NCI-H128 (cell line): Measurements from ENCODE around the gene ARHGEF33.
"Not testable (repeated sequence)": the region's sequence is repeated elsewhere in the genome, so short reads cannot be mapped to it uniquely, and the experiment has no call there.

Experiments used
- DNase-seq: peaks from one replicate; lab custom pipeline; 2025; ENCODE audit not compliant: unreplicated experiment; lab: John Stamatoyannopoulos, UW

ARHGEF33 gene

GRCh38 chr2:38907743-38908562 is 18.3 kb downstream of the ARHGEF33 start:
- DNase-seq, result no peak

DNA sequence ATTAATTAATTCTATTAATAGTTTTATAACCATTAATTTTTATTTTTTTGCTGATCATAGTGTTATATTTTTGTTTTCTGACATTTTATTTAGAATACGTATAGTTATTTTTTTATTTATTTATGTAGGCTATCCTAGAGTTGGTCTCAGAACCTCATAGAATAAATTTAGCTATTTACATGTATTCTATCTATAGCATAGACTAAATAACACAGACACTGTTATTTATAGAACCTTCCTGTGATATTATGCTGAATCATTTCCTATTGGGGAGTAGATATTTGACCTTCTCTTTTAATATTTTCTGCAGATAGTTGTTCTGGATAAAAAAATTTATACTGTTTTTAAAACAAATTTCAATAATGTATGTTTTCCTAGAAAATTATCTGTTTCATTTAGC is 20.2 kb downstream of the ARHGEF33 start:
- no peak for DNase-seq

GRCh38 chr2:38911191-38911590 is 21.5 kb downstream of the ARHGEF33 start:
- no peak for DNase-seq

GRCh38 chr2:38912619-38913018 is 22.9 kb downstream of the ARHGEF33 start:
- no peak for DNase-seq

- no peak for DNase-seq
Measured at GRCh38 chr2:38922389-38922788, 32.7 kb downstream of the ARHGEF33 start.

- no peak for DNase-seq
Measured at GRCh38 chr2:38922902-38923301, 33.2 kb downstream of the ARHGEF33 start.

- DNase-seq, result no peak
Measured at GRCh38 chr2:38925982-38926381, 36.3 kb downstream of the ARHGEF33 start.

DNA sequence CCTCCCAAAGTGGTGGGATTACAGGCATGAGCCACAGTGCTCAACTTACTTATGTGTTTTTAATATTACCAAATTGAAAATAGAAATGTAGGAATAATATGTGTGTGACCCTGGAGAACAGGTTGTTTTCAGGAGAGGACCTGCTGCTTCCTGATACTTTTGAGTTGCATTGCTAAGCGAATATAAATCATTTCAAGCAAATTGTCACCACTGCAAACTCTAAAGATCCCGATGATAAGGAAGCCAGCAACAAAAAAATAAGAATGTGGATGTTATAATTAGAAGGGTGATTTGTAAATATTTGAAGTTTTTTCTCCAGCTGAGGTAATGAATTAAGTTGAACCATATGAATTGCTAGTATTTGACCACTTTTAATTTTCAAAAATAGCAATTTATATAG is 40.9 kb downstream of the ARHGEF33 start:
- no peak for DNase-seq

- no peak for DNase-seq
Measured at GRCh38 chr2:38932586-38932985, 42.9 kb downstream of the ARHGEF33 start.

DNA sequence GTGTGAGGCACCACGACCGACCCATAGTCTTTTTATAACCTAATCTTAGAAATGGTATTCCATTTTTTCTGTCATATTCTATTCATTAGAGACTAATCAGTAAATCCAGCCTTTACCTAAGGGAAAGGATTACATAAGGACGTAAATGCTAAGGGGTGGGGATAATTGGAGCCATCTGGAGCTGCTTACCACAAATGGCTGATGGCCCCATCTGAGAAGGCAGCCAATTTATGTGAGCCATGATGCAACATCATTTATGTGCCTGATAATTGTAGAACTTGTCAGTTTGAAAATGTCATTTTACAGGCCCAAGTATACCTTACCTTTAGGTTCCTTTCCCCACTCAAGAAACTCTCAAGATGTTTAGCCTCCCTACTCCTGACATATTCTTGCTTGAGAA is 44.0 kb downstream of the ARHGEF33 start:
- DNase-seq, result no peak

- DNase-seq, result no peak
Measured at GRCh38 chr2:38934742-38935141, 45.1 kb downstream of the ARHGEF33 start.

DNA sequence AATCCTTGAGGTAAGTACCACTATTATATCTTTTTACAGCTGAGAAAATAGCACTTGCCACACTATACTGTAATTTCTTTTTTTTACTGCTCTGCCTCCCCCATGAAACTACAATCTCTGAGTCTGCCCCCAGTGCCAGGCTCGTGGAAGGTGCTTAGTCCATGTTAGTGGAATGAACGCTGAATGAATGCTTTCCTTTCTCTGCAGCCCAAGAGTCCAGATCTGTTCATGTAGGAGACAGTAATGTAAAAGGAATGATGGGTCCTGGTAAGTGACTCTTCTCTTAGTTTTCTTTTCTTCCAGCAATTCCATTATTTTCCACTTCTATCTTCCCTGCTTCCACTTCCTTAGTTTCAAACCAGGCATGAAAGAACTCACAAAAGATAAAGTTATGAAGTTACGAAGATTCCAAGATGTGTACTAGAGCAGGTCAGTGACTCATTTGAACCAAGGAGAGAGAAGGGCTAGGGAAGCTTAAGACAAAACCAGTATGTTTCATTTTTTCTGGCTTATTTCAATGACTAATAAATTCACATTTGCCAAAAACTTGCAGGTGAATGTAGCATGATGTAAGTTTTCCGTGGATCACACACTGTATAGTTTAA is 46.0 kb downstream of the ARHGEF33 start:
- no peak for DNase-seq

GRCh38 chr2:38936516-38936915 is 46.8 kb downstream of the ARHGEF33 start:
- not testable (repeated sequence) for DNase-seq

DNA sequence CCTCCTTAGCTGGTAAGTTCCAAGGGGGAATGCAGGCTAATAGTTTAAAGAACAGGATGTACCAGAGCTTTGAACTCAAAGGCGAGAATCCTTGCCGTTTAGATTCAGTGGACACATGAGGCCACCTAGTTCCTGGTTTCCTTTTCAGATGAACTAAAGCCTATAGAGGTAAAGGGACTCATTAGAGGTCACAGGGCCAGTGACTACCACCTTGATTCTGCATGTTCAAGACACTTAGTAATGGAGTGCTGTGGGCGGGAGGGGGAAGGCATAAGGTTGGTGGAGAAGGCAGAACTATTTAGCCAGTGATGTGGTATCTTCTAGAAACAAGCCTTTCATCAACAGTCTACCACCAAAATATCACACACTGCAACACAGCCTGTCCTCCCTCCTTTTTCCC is 47.9 kb downstream of the ARHGEF33 start:
- no peak for DNase-seq

DNA sequence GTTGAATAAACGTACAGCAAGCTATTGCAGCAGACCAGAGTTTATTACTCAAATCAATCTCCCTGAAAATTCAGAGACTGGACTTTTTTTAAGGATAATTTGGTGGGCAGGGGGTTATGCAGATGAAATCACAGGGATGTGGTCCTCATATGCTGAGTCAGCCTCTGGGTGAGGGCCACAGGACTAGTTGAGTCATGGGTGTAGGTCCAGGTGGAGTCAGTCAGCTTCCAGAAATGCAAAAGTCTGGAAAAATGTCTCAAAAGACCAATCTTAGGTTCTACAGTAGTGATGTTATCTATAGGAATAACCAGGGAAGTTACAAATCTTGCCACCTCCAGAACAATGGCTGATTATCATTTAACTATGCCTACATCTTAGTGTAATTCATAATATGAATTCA is 51.1 kb downstream of the ARHGEF33 start:
- DNase-seq, result no peak

DNA sequence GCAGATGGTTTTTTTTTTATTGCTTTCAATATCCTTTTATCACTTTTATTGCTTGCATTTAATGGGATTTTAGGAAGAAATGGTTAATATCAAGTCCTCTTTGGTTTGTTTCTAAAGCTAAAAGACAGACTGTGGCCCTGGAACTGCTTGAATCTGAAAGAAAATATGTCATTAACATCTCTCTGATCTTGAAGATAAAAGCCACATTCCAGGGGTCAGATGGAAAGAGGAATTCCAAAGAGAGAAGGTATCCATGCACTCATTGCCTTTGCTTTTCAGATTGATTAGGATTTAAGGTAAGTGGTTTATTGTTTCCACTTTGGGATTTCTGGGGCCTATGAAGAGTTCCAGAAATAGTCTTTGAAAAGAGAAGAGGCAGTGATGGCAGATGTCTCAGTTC is 54.1 kb downstream of the ARHGEF33 start:
- DNase-seq, result no peak

DNA sequence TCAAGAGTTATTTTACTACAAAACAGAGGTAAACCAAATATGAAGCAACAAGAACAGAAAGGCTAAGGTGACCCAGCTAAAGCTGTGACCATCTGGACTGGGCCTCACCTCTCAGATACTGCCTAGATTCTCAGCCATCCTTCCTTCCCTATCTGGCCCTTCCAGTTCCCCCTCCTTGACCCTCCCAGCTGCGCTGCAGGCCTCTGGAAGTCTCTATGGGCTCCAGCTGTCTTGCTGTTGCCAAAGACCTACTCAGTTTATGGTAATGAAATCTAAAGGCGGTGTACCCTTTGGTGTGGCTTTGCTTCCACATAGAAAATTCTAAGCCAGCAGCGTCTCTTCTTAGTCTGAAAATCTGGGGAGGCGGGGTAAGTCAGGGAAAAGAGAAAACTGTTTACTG is 55.7 kb downstream of the ARHGEF33 start:
- no peak for DNase-seq

DNA sequence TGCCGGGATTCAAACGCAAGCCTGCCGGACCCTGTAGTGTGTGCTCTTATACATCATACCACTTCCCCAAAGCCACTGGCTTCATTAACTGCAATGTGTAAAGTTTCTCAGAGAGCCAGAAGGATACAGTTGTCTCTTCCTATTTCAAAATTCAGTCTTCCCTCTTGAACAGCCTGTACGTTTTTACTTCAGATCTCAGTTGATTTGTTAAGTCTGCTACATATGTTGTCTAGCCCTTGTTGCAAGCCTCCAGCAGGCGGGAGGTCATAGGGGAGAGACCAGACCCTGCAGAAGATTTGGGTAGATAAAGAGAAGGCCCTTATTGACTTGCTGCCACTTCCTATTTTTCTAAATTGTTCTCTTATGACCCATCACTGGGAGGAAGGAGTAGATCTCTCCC is 56.2 kb downstream of the ARHGEF33 start:
- DNase-seq, result no peak

- peak; percentile 28 for DNase-seq
Measured at GRCh38 chr2:38947241-38948239, 57.9 kb downstream of the ARHGEF33 start.

- DNase-seq, result no peak
Measured at GRCh38 chr2:38948387-38948882, 58.8 kb downstream of the ARHGEF33 start.

DNA sequence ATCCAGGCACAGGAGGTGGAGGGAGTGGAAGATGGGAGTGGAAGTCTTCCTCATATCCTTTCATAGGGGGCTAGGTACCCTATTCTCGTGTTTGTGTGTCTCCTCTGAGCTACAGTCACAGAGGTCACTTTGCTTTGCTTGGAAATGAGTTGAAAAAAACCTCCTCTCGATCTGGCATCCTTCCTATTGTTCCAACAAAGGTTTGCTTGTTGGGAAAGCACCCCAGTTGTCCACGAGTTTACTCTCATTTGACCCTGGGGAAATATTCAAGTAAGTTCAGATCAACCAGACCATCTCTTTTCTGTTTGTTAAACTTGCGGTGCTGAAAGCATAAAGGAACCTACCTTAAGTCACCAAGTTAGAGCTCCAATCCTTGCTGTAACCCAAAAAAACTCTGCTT is 59.3 kb downstream of the ARHGEF33 start:
- no peak for DNase-seq
